Stimulated activated CD4-positive, alpha-beta T cell treated with anti-CD3 and anti-CD28 coated beads, Interleukin-15, amount 100 ng/mL, for 48 hours (primary cell): ENCODE data around the gene SPATC1L.

Experiments
- DNase-seq, 2 donors: peaks; one replicate each; pipeline ENCODE4 v3.0.0-alpha.2; 2020; ENCODE audit warnings: low read depth in 2 of 2

Gene SPATC1L

DNA sequence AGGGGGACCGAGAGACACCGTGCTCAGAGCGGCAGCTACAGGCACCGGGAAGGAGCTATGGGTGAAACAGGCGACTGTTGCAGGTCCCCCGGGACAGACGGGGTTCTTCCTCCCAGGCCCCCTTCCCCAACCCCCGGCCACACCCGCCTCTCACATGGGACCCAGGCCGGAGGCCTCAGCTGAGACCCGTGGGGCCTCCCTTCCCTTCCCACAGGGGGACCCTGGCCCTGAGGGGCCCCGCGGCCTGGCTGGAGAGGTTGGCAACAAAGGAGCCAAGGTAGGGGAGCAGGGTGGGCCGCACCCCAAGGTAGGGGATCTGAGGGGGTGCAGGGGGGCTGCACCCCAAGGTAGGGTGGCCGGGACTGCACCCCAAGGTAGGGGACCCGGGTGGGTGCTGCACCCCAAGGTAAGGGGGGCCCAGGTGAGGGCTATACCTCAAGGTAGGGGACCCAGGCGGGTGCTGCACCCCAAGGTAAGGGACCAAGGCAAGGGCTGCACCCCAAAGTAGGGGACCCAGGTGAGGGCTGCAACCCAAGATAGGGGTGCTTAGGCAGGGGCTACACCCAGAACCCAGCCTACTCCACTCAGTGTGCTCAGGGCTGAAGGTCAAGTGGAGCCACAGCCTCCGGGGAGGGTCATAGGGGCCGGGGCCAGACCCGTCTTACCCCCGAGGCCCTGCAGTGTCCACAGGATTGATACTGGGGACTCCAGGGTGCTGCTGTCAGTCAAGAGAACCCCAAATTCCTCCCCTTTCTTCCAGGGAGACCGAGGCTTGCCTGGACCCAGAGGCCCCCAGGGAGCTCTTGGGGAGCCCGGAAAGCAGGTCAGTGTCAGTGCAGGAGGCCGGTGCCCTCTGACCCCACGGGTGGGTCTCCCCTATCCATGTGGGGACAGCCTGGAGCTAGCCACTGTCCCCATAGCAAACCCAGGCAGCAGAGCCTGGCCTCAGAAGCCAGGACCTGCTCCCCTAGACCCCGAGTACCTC, 63.7 kb downstream of the SPATC1L start:
- no peak for DNase-seq

DNA sequence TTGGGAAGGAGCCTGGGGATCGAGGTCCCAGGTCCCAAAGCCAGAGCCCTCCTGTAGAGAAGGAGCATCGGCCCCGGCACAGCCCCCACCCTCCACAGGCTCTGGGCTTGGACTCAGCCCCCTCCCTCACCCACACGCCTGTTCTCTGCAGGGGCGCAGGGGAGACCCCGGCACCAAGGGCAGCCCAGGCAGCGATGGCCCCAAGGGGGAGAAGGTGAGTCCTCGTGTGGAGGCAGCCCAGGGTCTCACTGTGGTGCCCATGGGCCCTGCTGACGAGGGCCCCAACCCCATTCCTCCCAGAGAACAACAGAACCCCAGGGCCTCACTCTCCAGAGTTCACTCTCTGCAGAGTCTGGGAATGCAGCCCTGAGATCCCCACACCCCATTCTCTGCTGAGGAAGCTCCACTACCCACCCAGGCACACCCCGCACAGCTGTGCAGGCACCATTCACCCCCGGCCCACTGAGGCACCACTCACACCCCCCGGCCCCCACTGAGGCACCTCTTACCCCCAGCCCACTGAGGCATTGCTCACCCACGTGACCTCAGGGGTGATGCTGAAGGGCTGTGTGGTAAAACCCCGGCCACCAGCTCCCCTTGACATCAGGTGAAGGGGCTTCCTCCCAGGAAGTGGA, 64.5 kb downstream of the SPATC1L start:
- no peak for DNase-seq

DNA sequence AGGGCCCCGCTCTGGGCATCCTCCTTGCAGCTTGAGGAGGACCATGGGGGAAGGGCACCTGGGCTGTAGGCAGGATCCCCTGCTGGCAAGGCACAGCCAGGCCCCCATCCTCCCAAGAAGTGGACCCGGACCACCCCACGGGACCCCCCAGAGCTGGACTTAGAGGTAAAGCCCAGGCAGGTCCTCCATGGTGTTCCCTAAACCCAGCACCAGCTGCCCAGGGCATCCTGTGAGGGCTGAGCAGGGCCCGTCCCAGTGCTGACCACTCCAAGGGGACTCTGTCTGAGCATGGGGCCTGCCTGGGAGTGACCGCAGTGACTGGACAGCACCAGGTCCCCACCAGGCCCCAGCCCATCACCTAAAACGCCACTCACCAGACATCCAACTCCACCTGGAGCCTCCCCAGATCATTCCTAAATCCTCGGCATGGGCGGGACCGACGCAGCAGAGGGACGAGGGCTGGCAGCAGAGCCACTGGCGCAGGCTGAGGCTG, 65.1 kb downstream of the SPATC1L start:
- no peak for DNase-seq

DNA sequence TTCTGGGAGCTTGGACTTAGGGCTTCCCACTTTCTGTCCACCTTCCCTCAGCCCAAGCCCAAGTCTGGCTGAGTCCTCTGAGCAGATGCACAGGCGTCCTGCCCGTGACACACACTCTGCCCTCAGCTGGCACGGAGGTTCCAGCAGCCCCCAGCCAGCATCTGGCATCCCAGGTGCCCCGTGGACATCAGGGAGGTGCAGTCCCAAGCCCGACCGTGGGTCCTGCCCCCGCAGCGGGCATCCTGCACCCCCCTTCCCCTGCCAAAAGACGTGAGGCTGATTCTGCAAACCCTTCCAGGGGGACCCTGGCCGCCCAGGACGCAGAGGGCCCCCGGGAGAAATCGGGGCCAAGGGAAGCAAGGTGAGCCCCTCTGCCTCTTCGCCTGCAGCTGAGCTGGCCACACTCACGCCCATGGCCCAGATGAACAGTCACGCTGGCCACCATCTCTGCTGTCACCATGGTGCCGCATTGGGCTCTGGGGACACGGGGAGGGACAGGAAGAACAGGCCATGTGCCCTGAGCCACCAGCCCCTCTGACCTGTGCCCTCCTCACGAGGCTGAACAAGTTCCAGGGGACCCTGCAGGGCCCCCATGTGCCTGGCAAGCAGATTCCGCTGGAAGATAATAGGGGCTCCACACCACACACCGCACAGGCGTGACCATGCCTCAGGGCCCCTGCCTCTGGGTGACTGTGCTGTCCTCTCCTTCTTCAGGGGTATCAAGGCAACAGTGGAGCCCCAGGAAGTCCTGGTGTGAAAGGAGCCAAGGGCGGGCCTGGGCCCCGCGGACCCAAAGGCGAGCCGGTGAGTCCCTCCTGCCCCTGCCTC, 65.7 kb downstream of the SPATC1L start:
- no peak for DNase-seq

DNA sequence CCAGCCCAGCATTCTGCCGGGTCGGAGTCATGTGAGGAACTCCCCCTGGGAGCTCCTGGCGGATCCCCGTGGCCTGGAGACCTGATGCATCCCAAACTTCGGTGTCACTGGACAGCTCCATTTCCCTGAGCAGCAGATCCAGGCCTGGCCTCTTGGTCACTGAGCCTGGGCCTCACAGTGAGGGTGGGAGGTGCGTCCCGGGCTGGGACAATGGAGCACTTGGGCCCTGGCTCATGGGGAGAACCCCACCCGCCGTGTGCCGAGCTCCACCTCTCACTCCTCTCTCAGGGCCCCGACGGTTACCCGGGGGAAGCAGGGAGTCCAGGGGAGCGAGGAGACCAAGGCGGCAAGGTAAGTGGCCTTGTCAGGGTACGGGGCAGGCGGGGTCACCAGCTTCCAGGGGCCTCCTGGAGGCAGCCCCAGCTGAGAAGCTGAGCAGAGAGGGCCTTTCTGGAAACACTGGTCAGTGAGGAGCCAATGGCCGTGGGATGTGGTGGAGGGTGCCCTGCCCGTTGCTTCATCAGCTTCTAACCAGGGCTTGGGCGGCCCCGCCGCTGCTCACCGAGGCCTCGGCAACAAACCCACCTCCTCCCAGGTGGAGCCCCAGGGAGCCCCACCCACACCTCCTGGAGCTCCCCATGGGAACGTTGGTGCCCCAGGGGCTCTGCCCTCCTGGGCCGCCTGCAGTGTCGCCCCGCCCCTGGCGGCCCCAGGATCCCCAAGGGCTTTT, 66.5 kb downstream of the SPATC1L start:
- no peak for DNase-seq

DNA sequence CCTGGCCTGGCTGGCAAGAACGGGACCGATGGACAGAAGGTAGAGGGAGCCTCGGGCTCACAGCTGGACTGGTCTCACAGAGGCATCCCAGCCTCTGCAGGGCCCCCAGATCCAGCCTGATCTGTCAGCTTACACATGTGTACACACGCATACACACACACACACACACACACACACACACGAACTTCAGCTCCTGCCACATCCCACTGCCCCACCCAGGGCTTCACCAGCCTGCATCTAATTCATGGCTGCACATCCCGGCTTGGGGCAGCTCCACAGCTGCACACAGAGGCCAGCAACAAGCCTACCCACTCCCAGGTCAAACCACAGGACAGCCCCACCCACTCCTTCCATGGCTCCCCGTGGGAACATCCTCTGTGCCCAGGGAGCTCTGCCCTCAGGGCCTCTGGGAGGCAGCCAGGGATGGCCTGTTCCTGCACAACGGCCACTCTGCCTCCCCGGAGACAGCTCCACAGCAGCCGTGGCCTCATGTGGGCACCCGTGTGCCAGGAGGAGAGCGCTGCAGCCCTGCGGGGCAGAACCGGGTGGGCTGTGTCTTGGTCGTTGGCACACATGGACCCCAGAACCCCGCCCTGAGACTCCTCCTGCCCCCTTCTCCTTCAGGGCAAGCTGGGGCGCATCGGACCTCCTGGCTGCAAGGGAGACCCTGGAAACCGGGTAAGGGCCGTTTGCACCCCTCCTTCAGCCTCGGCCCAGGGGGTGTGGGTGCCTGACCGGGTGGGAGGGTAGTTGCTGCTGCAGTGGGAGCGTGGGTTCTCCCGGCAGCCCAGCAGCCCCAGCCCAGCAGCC, 67.3 kb downstream of the SPATC1L start:
- DNase-seq = no peak

DNA sequence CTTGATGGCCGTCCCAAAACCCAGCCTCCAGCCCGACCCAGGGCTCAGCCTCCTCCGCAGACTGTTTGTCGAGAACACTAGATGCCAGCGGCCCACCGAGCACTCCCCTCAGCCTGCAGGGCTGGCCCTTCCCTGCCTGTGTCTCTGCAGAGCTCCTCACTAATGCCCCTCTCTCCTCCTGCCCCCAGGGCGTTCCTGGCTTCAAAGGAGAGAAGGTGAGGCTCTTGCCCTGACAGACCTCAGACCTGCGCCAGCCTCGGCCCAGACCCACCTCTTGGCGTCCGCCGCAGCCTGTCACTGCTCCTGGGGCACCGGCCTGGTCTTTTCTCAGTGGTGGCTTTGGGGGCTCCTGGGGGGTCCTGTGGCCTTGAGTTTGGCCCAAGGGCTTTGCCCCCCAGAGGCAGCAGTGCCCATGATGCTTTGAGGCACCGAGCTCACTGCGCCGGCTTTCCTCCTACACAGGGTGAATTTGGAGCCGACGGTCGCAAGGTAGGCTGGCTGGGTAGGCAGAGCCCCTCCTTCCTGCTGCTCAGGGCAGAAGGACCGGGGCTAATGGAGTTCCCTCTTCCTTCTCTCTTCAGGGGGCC, 68.0 kb downstream of the SPATC1L start:
- no peak for DNase-seq

DNA sequence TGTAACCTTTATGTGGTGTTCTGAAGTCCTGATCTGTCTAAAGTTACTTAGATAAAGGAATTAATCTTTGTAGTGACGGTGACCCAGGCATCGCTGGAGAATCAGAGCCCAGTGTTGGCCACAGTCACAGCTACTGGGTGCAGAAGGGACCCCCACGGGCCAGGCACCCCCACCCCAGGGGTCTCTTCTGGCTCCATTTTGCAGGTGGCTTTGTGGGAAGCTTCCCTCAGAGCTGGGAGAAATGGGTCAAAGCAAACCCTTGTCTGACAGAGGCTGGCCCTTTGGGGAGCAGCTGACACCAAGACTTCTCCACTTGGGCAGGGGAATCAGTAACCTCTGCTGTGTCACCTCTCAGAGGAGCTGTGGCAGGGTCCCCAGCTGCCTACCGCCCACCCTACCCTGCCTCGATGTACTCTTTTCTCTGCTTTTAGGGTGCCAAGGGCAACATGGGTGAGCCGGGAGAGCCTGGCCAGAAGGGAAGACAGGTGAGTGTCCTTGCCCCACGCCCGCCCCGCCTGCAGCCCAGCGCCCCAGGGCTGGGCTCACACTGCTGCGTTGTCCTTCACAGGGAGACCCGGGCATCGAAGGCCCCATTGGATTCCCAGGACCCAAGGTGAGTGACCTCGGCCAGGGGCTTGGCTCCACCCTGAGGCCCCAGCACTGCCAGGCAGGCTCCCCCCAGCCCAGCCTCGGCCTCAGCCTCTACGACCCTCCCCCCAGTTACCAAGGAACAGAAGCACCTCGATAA, 68.6 kb downstream of the SPATC1L start:
- DNase-seq = no peak

DNA sequence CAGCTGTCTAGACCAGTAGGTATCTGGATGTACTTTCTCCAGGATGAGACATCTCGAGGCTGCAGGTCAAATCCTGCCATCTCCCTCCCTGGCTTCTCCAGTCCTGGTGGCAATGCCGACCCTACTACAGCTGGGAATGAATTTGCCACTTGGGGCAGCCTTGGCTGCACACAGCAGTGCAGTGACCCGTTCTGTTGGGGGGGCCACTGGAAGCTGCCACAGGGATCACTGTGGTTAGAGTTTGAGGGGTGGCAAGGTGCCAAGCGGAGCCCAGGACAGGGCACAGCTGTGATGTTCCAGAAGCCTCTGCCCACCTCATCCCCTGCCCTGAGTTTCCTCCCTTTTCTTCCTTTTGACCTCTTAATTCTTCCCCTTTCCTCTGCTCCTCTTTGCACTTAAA, 69.3 kb downstream of the SPATC1L start:
- no peak for DNase-seq

DNA sequence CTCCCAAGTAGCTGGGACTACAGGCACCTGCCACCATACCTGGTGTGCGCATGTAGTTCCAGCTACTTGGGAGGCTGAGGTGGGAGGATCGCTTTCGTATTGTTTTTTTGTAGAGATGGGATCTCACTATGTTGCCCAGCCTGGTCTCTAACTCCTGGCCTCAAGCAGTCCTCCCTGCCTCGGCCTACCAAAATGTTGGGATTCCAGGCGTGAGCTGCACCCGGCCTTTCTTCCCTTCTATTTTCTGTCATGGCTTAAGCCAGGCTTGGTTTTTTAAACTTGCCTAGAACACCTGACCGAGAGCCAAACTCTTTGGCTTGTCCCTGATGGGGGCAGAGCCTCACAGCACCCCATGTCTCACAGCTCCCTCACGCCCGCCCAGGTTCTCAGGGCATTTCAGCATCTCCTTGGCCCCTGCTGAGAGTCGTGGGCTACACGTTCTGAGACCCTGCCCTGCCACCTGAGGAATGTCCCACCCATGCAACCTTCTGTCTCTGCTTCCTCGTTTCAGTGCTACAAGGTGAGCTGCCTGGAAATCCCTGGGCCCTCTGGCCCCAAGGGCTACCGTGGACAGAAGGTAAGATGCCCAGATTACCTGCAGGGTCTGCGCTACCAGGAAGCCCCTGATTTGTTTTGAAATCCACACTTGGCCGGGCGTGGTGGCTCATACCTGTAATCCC, 70.6 kb downstream of the SPATC1L start:
- DNase-seq = no peak

DNA sequence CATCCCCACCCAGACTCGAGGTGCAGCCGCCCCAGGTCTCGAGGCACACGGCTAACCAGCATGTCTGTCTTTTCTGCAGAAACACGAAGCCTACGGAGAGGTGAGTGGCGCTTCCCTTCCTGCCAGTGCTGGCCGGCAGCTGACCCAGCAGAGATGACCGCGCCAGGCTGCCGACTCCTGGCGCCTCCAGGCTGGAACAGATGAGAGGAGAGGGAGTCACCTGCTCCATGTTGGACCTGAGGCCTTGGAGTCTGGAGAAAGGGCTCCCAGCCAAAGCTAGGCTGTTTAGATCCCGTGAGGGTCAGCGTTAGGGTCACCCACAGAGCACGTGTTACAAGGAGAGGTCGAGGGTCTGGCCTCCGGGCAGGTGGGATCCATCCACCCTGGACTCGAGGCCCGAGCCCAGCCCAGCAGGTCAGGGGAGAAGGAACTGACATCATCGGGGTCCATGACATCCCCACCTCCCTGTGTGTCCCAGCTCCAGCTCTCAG, 71.5 kb downstream of the SPATC1L start:
- no peak for DNase-seq

DNA sequence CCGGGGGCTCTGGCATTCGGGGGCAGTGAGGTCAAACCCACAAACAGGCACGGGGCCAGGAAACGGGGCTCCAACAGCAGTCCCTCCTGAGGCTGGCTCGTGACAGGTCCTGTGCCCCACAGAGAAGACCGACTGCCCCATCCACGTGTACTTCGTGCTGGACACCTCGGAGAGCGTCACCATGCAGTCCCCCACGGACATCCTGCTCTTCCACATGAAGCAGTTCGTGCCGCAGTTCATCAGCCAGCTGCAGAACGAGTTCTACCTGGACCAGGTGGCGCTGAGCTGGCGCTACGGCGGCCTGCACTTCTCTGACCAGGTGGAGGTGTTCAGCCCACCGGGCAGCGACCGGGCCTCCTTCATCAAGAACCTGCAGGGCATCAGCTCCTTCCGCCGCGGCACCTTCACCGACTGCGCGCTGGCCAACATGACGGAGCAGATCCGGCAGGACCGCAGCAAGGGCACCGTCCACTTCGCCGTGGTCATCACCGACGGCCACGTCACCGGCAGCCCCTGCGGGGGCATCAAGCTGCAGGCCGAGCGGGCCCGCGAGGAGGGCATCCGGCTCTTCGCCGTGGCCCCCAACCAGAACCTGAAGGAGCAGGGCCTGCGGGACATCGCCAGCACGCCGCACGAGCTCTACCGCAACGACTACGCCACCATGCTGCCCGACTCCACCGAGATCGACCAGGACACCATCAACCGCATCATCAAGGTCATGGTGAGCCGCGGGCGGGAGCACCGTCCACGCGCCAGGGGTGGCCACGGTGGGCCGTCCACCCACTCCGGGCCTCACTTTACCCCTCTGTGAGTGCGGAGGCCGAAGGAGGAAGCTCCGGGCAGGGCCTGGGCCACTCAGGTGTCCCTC, 72.2 kb downstream of the SPATC1L start:
- DNase-seq = no peak

DNA sequence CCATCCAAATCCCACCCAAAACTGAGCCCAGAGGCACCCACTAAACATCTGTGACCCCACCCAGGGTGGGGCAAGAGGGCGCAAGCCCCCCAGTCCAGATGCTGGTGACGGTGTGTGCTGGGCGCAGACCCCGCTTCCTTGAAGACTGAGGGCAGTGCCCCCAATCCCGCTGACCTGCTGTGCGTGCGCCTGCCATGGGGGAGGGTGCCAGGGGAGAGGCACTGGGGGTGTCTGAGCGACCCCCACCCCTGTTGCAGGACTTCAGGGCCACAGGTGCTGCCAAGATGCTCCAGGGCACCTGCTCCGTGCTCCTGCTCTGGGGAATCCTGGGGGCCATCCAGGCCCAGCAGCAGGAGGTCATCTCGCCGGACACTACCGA, 73.1 kb downstream of the SPATC1L start:
- DNase-seq = no peak
